NCI-H2227 (cell line): ENCODE data around the gene VSX2.

Source experiments
- DNase-seq: peaks from one replicate; lab custom pipeline; 2025; ENCODE audit not compliant: unreplicated experiment; lab: John Stamatoyannopoulos, UW

VSX2 gene

GRCh38 chr14:74238974-74239847, at the start of gene VSX2:
TSS of gene VSX2 (plus strand) at chr14:74239449. CDS start at chr14:74239562, 113 bp downstream.
- no peak for DNase-seq

GRCh38 chr14:74190927-74191575, 48.2 kb upstream of the VSX2 start:
- DNase-seq: no peak

GRCh38 chr14:74194506-74195274, 44.6 kb upstream of the VSX2 start:
- DNase-seq: no peak

GRCh38 chr14:74195623-74196022, 43.6 kb upstream of the VSX2 start:
- no peak for DNase-seq

GRCh38 chr14:74198441-74199234, 40.6 kb upstream of the VSX2 start:
- DNase-seq: no peak

- DNase-seq: no peak
Measured at GRCh38 chr14:74202113-74202512, 37.1 kb upstream of the VSX2 start.

GRCh38 chr14:74203639-74204038, 35.6 kb upstream of the VSX2 start:
- DNase-seq: no peak

- no peak for DNase-seq
Measured at GRCh38 chr14:74204491-74204890, 34.8 kb upstream of the VSX2 start.

- no peak for DNase-seq
Measured at GRCh38 chr14:74205882-74206281, 33.4 kb upstream of the VSX2 start.

- no peak for DNase-seq
Measured at GRCh38 chr14:74207943-74208342, 31.3 kb upstream of the VSX2 start.

- DNase-seq: no peak
Measured at GRCh38 chr14:74208642-74209041, 30.6 kb upstream of the VSX2 start.

GRCh38 chr14:74211945-74212580, 27.2 kb upstream of the VSX2 start:
- no peak for DNase-seq

- DNase-seq: no peak
Measured at GRCh38 chr14:74213907-74214803, 25.1 kb upstream of the VSX2 start.

- DNase-seq: no peak
Measured at GRCh38 chr14:74216671-74217070, 22.6 kb upstream of the VSX2 start.

- DNase-seq: peak; percentile 89
Measured at GRCh38 chr14:74217672-74218448, 21.4 kb upstream of the VSX2 start.

GRCh38 chr14:74218462-74218861, 20.8 kb upstream of the VSX2 start:
- DNase-seq: no peak

- no peak for DNase-seq
Measured at GRCh38 chr14:74219277-74220205, 19.7 kb upstream of the VSX2 start.

GRCh38 chr14:74220991-74221390, 18.3 kb upstream of the VSX2 start:
- DNase-seq: no peak
